H1 (cell line): Measurements from ENCODE around the gene LAMA4. TPM values are rescaled to one million over a fixed set of nuclear protein-coding genes. Genes with fewer than 3 reads are reported as not detected.

Source experiments
- CTCF ChIA-PET: fragments of 300-600 bp; sonication (Branson Sonifier 250); formaldehyde crosslinking; loops from one replicate; lab custom pipeline; 2021; ENCODE audit not compliant: partially characterized antibody; lab: Charles Lee
- POLR2A ChIA-PET: fragments of 300-600 bp; sonication (Branson Sonifier 250); formaldehyde crosslinking; loops from one replicate; lab custom pipeline; 2021; ENCODE audit warnings: inconsistent platforms; ENCODE audit not compliant: partially characterized antibody; lab: Charles Lee
- DNase-seq, 2 experiments: peaks; one replicate each; pipeline versions ENCODE4 v3.0.0 to v3.0.0-alpha.2; 2010 to 2022; ENCODE audit warnings: low spot score in 2 of 2, low read depth in 1 of 2, mixed read lengths in 1 of 2
- FAIRE-seq: peaks from 2 replicates; lab custom pipeline; 2011; peaks lifted over from hg19 to GRCh38; lab: Jason Lieb, UNC
- H2AFZ ChIP-seq: 2 replicates; pipeline ENCODE4 v1.8.1; 2012; ENCODE audit warnings: low read length, inconsistent platforms
- H2AK5ac ChIP-seq: 2 replicates; pipeline ENCODE4 v1.6.1; 2013; ENCODE audit warnings: low read depth, low read length
- H2BK120ac ChIP-seq: replicated peaks from 2 replicates; pipeline ENCODE3; 2013; ENCODE audit warnings: low read depth, low read length, inconsistent platforms
- H2BK12ac ChIP-seq: 2 replicates; pipeline ENCODE4 v1.6.1; 2013; ENCODE audit warnings: low read depth, low read length
- H2BK15ac ChIP-seq: 2 replicates; pipeline ENCODE4 v1.6.1; 2013; ENCODE audit warnings: low read length
- H2BK20ac ChIP-seq: 2 replicates; pipeline ENCODE4 v1.6.1; 2013; ENCODE audit warnings: low read length
- H2BK5ac ChIP-seq: 2 replicates; pipeline ENCODE4 v1.6.1; 2013; ENCODE audit warnings: low read depth, low read length
- H3K14ac ChIP-seq: 2 replicates; pipeline ENCODE4 v1.6.1; 2013; ENCODE audit warnings: inconsistent platforms; ENCODE audit not compliant: insufficient read length
- H3K18ac ChIP-seq: 2 replicates; pipeline ENCODE4 v1.6.1; 2013; ENCODE audit warnings: low read length; ENCODE audit errors: extremely low read depth
- H3K23ac ChIP-seq: 2 replicates; pipeline ENCODE4 v1.6.1; 2013; ENCODE audit warnings: inconsistent platforms; ENCODE audit not compliant: insufficient read length
- H3K23me2 ChIP-seq: 2 replicates; pipeline ENCODE4 v1.6.1; 2013; ENCODE audit warnings: low read depth, low read length
- H3K27ac ChIP-seq: 2 replicates; pipeline ENCODE4 v1.6.1; 2011; ENCODE audit warnings: low read depth, low read length, inconsistent platforms
- H3K27me3 ChIP-seq, 4 experiments: replicated peaks in 1 of 4; 1 replicate in 1 of 4; 2 replicates in 3 of 4; pipeline versions ENCODE4 v1.6.1 to v1.8.1; 2011 to 2013; ENCODE audit warnings: low read length in 3 of 4, mild to moderate bottlenecking in 3 of 4, inconsistent platforms in 2 of 4, mixed read lengths in 2 of 4, moderate library complexity in 1 of 4; ENCODE audit not compliant: control insufficient read depth in 3 of 4, insufficient read depth in 3 of 4; ENCODE audit errors: extremely low read depth in 1 of 4
- H3K36me3 ChIP-seq, 4 experiments: 2 replicates each; pipeline versions ENCODE4 v1.6.1 to v1.8.1; 2011 to 2013; ENCODE audit warnings: mild to moderate bottlenecking in 4 of 4, low read length in 3 of 4, moderate library complexity in 2 of 4, control low read depth in 1 of 4, inconsistent platforms in 1 of 4; ENCODE audit not compliant: insufficient read depth in 4 of 4, control insufficient read depth in 2 of 4
- H3K4ac ChIP-seq: replicated peaks from 2 replicates; pipeline ENCODE3; 2013; ENCODE audit warnings: low read length, low read depth, mixed read lengths, inconsistent platforms; ENCODE audit not compliant: insufficient read length
- H3K4me1 ChIP-seq, 4 experiments: replicated peaks in 1 of 4; 1 replicate in 1 of 4; 2 replicates in 3 of 4; pipeline versions ENCODE4 v1.6.1 to v1.8.1; 2011 to 2013; ENCODE audit warnings: low read length in 3 of 4, inconsistent platforms in 2 of 4, mixed read lengths in 1 of 4; ENCODE audit not compliant: insufficient read depth in 4 of 4, control insufficient read depth in 3 of 4
- H3K4me2 ChIP-seq, 2 experiments: 2 replicates each; pipeline versions ENCODE4 v1.6.1 to v1.8.1; 2011 to 2013; ENCODE audit warnings: low read depth in 2 of 2, low read length in 2 of 2, control low read depth in 1 of 2, inconsistent platforms in 1 of 2, mild to moderate bottlenecking in 1 of 2; ENCODE audit not compliant: insufficient read depth in 1 of 2
- H3K4me3 ChIP-seq, 4 experiments: fragments of 200-600, 300-600 bp in 1 of 4; sonication (generic), shearing (Covaris generic), sonication (Bioruptor Twin) in 1 of 4; 2 replicates each; pipeline versions ENCODE4 v1.5.1 to v1.8.1; 2011 to 2016; ENCODE audit warnings: low read length in 4 of 4, low read depth in 3 of 4, control low read depth in 2 of 4, inconsistent platforms in 2 of 4, mild to moderate bottlenecking in 2 of 4, mixed read lengths in 1 of 4, moderate library complexity in 1 of 4; ENCODE audit not compliant: insufficient read depth in 2 of 4; ENCODE audit errors: extremely low read depth in 1 of 4
- H3K56ac ChIP-seq: replicated peaks from 2 replicates; pipeline ENCODE3; 2013; ENCODE audit warnings: low read depth, mild to moderate bottlenecking, mixed read lengths, low read length, inconsistent platforms; ENCODE audit not compliant: insufficient read length
- H3K79me1 ChIP-seq: 2 replicates; pipeline ENCODE4 v1.6.1; 2013; ENCODE audit warnings: low read depth, low read length, control low read depth
- H3K79me2 ChIP-seq, 2 experiments: 2 replicates each; pipeline versions ENCODE4 v1.6.1 to v1.8.1; 2012 to 2013; ENCODE audit warnings: low read length in 2 of 2, mild to moderate bottlenecking in 2 of 2, inconsistent platforms in 1 of 2; ENCODE audit not compliant: insufficient read depth in 2 of 2, control insufficient read depth in 1 of 2
- H3K9ac ChIP-seq, 4 experiments: replicated peaks in 1 of 4; 1 replicate in 1 of 4; 2 replicates in 3 of 4; pipeline versions ENCODE4 v1.6.1 to v1.8.1; 2011 to 2013; ENCODE audit warnings: low read depth in 3 of 4, low read length in 3 of 4, control low read depth in 2 of 4, mild to moderate bottlenecking in 2 of 4, moderate library complexity in 2 of 4, inconsistent platforms in 1 of 4; ENCODE audit errors: extremely low read depth in 1 of 4
- H3K9me3 ChIP-seq, 2 experiments: 2 replicates each; pipeline versions ENCODE4 v1.6.1 to v1.8.1; 2012 to 2013; ENCODE audit warnings: mild to moderate bottlenecking in 2 of 2, moderate library complexity in 2 of 2, control low read depth in 1 of 2, inconsistent platforms in 1 of 2, low read depth in 1 of 2, low read length in 1 of 2, mixed read lengths in 1 of 2; ENCODE audit not compliant: insufficient read depth in 2 of 2
- H4K20me1 ChIP-seq, 2 experiments: replicated peaks in 1 of 2; 2 replicates each; pipeline versions ENCODE3 to v1.8.1; 2011 to 2013; ENCODE audit warnings: inconsistent platforms in 2 of 2, low read length in 2 of 2, mild to moderate bottlenecking in 1 of 2; ENCODE audit not compliant: insufficient read depth in 2 of 2, control insufficient read depth in 1 of 2
- H4K5ac ChIP-seq: 2 replicates; pipeline ENCODE4 v1.6.1; 2013; ENCODE audit warnings: low read length, low read depth, mixed read lengths, inconsistent platforms; ENCODE audit not compliant: insufficient read length
- H4K8ac ChIP-seq: 2 replicates; pipeline ENCODE4 v1.8.0; 2013; ENCODE audit warnings: mild to moderate bottlenecking, moderate library complexity, low read length, inconsistent platforms; ENCODE audit not compliant: insufficient read depth; ENCODE audit errors: extremely low read depth
- H4K91ac ChIP-seq: replicated peaks from 2 replicates; pipeline ENCODE3; 2013; ENCODE audit warnings: low read length, mixed read lengths, inconsistent platforms; ENCODE audit not compliant: insufficient read length
- BACH1 ChIP-seq: IDR thresholded peaks from 2 replicates; pipeline ENCODE4 v1.6.1; 2012; ENCODE audit warnings: low read length, improper control_type of control experiment
- BCL11A ChIP-seq, 2 experiments: IDR thresholded peaks; one replicate each; pipeline ENCODE4 v1.6.1; 2011; ENCODE audit warnings: low read depth in 2 of 2, low read length in 2 of 2, mild to moderate bottlenecking in 2 of 2
- BRCA1 ChIP-seq: IDR thresholded peaks from 2 replicates; pipeline ENCODE4 v1.6.1; 2012; ENCODE audit warnings: low read depth, low read length, improper control_type of control experiment
- CBX5 ChIP-seq: fragments of 300-800, 300-1000 bp; sonication (generic); IDR thresholded peaks from 2 replicates; pipeline ENCODE4 v1.7.1; 2016; ENCODE audit warnings: antibody characterized with exemption, low read length, low read depth
- CREB1 ChIP-seq: IDR thresholded peaks from 2 replicates; pipeline ENCODE4 v1.6.1; 2012; ENCODE audit warnings: inconsistent platforms
- CTBP2 ChIP-seq: IDR thresholded peaks from 2 replicates; pipeline ENCODE4 v1.7.0; 2011; ENCODE audit warnings: borderline replicate concordance, mild to moderate bottlenecking, moderate library complexity, mixed read lengths, low read length; ENCODE audit not compliant: insufficient read depth, insufficient read length
- GABPA ChIP-seq: IDR thresholded peaks from 2 replicates; pipeline ENCODE4 v1.6.1; 2011; ENCODE audit warnings: mild to moderate bottlenecking, low read length, moderate library complexity, borderline replicate concordance; ENCODE audit not compliant: insufficient read depth
- HDAC2 ChIP-seq, 2 experiments: fragments of 300-600 bp in 1 of 2; sonication (generic) in 1 of 2; IDR thresholded peaks; 2 replicates each; pipeline ENCODE4 v1.6.1; 2011 to 2012; ENCODE audit warnings: low read depth in 2 of 2, low read length in 2 of 2, mild to moderate bottlenecking in 2 of 2, moderate library complexity in 2 of 2, borderline replicate concordance in 1 of 2, inconsistent platforms in 1 of 2
- NANOG ChIP-seq: IDR thresholded peaks from 2 replicates; pipeline ENCODE4 v1.6.1; 2011; ENCODE audit warnings: low read length, low read depth, mild to moderate bottlenecking, inconsistent platforms; ENCODE audit not compliant: insufficient read depth, poor library complexity, severe bottlenecking
- RAD21 ChIP-seq, 2 experiments: IDR thresholded peaks in 1 of 2; conservative IDR thresholded peaks in 1 of 2; 2 replicates each; pipeline ENCODE4 v1.6.1; 2011; ENCODE audit warnings: low read depth in 2 of 2, low read length in 2 of 2, improper control_type of control experiment in 1 of 2, inconsistent platforms in 1 of 2, mild to moderate bottlenecking in 1 of 2, moderate library complexity in 1 of 2
- SIRT6 ChIP-seq: IDR thresholded peaks from one replicate; pipeline ENCODE4 v1.7.1; 2012; ENCODE audit warnings: low read length, inconsistent platforms
- SP2 ChIP-seq: IDR thresholded peaks from 2 replicates; pipeline ENCODE4 v1.6.1; 2012; ENCODE audit warnings: mild to moderate bottlenecking, low read length, inconsistent platforms
- SP4 ChIP-seq: IDR thresholded peaks from 2 replicates; pipeline ENCODE4 v1.6.1; 2012; ENCODE audit warnings: low read length, inconsistent platforms
- TBP ChIP-seq: IDR thresholded peaks from 2 replicates; pipeline ENCODE4 v1.6.1; 2011; ENCODE audit warnings: low read depth, low read length, improper control_type of control experiment
- TEAD4 ChIP-seq: IDR thresholded peaks from 2 replicates; pipeline ENCODE4 v1.6.1; 2012; ENCODE audit warnings: low read depth, low read length, inconsistent platforms, mixed read lengths
- whole genome bisulfite sequencing, 2 experiments: shearing (Covaris generic) in 1 of 2; methylation state at CpG; one replicate each; pipeline versions ENCODE4 v1.1.6 to v1.1.7; 2013 to 2015; ENCODE audit warnings: low lambda C conversion rate in 2 of 2, mixed read lengths in 2 of 2, inconsistent platforms in 1 of 2, low coverage in 1 of 2, missing lambda C conversion rate in 1 of 2; ENCODE audit not compliant: insufficient replicate concordance in 2 of 2, insufficient coverage in 1 of 2, insufficient read length in 1 of 2; ENCODE audit errors: extremely low coverage in 1 of 2, missing lambda C conversion rate in 1 of 2; 5-methylcytosine and 5-hydroxymethylcytosine counted together
- polyA plus RNA-seq, 7 experiments: library from polyadenylated mRNA; depleted of rRNA in 3 of 7; stranded (reverse) in 5 of 7; unstranded in 2 of 7; fragments of >200 nt in 5 of 7; fragments of 200-250 nt in 2 of 7; gene quantifications; 1 replicate in 5 of 7; 2 replicates in 1 of 7; 4 replicates in 1 of 7; pipeline versions ENCODE4 v1.2.1 to v1.2.3, GENCODE V29; 2011 to 2013; ENCODE audit warnings: missing spikeins in 2 of 7, mixed read lengths in 2 of 7
- total RNA-seq: library from RNA; stranded (reverse); fragmentation: NEBNext Ultra II Directional; extraction: Animal tissue kit (Norgen Biotek cat#: 25700); gene quantifications from 2 replicates; pipeline ENCODE4 v1.2.1, GENCODE V29; 2021

The LAMA4 gene
- total and polyA plus RNA-seq, 2 of the 8 experiments (the other 6 are each of a cell fraction or from before 2014, with no cell fraction given), result 0.95 to 1.5 TPM

DNA sequence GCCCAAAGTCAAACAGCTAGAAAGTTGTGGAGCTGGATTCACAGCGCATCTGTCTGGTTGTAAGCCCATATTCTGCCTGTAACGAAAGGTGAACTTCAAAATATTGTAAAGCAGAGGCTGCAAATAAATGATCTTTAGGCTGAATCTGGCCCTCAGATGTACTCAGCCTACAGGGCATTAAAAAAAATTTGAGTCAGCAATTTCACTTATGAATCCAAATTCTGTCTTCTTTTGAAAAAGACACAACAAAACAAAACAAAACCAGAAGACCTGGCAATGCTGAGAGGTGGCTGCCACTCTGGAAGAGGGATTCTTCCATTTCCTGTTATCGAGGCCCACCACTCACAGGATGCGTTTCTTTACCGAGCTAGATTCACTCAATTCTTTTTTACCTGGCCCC, 7.1 kb downstream of the LAMA4 start:
- Histone ChIP-seq H2BK120ac (no peak overlapping the region), H3K23me2 (no peaks in the 10 kb centered on the region), H3K9ac (no peak overlapping the region), H3K56ac (no peak overlapping the region), H3K4me2 (no peak overlapping the region), H4K91ac (no peak overlapping the region), H2AK5ac (no peak overlapping the region), H3K14ac (no peak overlapping the region), H2BK20ac (no peak overlapping the region), H4K5ac (no peak overlapping the region), H2BK12ac (no peak overlapping the region), H2BK5ac (no peak overlapping the region), H4K20me1 (no peaks in the 10 kb centered on the region), H3K27ac (no peak overlapping the region), H4K8ac (no peak overlapping the region), H3K23ac (no peak overlapping the region), H3K4me3 (no peak overlapping the region), H3K36me3 (no peaks in the 10 kb centered on the region), H3K4ac (no peak overlapping the region), H3K79me1 (no peaks in the 10 kb centered on the region), H3K79me2 (no peaks in the 10 kb centered on the region), H3K27me3 (peaks cover 0 to 3% (median 0%) of the 10 kb centered on the region in 4 experiments; a peak in 2 of 7 replicates), H2AFZ (no peak overlapping the region), H3K18ac (no peak overlapping the region), H3K4me1 (peaks cover 0 to 7% (median 3%) of the 10 kb centered on the region in 4 experiments; a peak in 4 of 7 replicates), H3K9me3 (no peaks in the 10 kb centered on the region), H2BK15ac (no peak overlapping the region)
- ChIA-PET CTCF (interaction anchor here (1.6 to 3.0 kb wide), 2 partner anchors 22 to 67 kb away, joined by 8 to 10 read pairs; no protein-coding TSS in a partner anchor), POLR2A (no interaction called here)
- FAIRE-seq (no peak), DNase-seq (no peak)
- WGBS, 2 experiments, result 91% methylated on average over 5 of the region's 5 CpGs; no CpG with 5 or more reads in 1 of the 2 experiments
- TF ChIP-seq NANOG (no peak), BCL11A (IDR thresholded peaks at IDR 0.05; ENCODE audit: low read depth in 2 of 2, low read length in 2 of 2) (no peak), BACH1 (no peak), TEAD4 (no peak), BRCA1 (no peak), HDAC2 (IDR thresholded peaks at IDR 0.05; ENCODE audit: borderline replicate concordance in 1 of 2, low read depth in 2 of 2, low read length in 2 of 2) (no peak), CTBP2 (no peak), CBX5 (no peak), SP4 (no peak), SP2 (no peak), TBP (no peak), CREB1 (no peak), SIRT6 (no peak), GABPA (no peak), RAD21 (IDR thresholded peaks at IDR 0.05 in 1 of 2, conservative IDR thresholded peaks at IDR 0.05 in 1 of 2; ENCODE audit: low read depth in 2 of 2, low read length in 2 of 2) (no peak)
